ENCODE measurements around the gene MTRF1. TPM values are rescaled to one million over a fixed set of nuclear protein-coding genes. Genes with fewer than 3 reads are reported as not detected.

The MTRF1 gene
- total RNA-seq, 1 donor from 2014 or later: 24.9 TPM

DNA sequence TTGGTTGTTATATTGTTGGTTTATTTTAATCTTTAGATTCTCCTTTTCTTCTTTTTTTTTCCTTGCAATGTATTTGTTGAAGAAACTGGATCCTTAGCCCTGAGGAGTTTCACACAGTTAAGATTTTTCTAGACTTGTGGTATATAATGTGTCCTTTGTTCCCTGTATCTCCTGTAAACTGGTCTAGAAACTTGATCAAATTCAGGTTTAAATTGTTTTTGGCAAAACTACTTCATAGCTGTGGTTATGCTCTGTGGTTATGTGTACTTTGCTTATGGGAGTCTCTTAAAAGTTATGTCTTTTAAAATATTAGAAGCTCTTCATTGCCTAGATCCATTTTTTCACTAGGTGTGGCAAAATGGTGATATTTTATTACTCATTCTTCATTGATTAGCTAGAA, 3.7 kb upstream of the MTRF1 start:
- Histone ChIP-seq H3K4me1 (peaks cover 3% of the 10 kb centered on the region), H3K4me2 (no peak overlapping the region), H3K27ac (no peak overlapping the region), H3F3A (ENCODE audit: low read depth) (no peaks in the 10 kb centered on the region), H4K20me1 (ENCODE audit: low read depth) (no peaks in the 10 kb centered on the region), H3K36me3 (peaks cover 12% of the 10 kb centered on the region), H3K9me3 (ENCODE audit: low read depth) (peaks cover 39% of the 10 kb centered on the region), H2AFZ (replicated peaks) (no peak overlapping the region), H3K79me2 (ENCODE audit: low read depth) (peaks cover 8% of the 10 kb centered on the region), H3K9ac (no peak overlapping the region), H3K27me3 (no peaks in the 10 kb centered on the region), H3K4me3 (no peak overlapping the region)
- Mint-ChIP-seq H3K9me3 (peaks cover 29% of the 10 kb centered on the region), H3K36me3 (no peaks in the 10 kb centered on the region), H3K27me3 (ENCODE audit: insufficient read depth, low read depth) (no peaks in the 10 kb centered on the region), H3K4me1 (peaks cover 7% of the 10 kb centered on the region), H3K4me3 (no peak overlapping the region), H3K27ac (no peak overlapping the region)
- no peak for DNase-seq (ENCODE audit: low spot score)
- TF ChIP-seq EZH2phosphoT487 (IDR thresholded peaks at IDR 0.05) (no peak), EZH2 (IDR thresholded peaks at IDR 0.05) (no peak)
- TF ChIP-seq, protein P1, sequence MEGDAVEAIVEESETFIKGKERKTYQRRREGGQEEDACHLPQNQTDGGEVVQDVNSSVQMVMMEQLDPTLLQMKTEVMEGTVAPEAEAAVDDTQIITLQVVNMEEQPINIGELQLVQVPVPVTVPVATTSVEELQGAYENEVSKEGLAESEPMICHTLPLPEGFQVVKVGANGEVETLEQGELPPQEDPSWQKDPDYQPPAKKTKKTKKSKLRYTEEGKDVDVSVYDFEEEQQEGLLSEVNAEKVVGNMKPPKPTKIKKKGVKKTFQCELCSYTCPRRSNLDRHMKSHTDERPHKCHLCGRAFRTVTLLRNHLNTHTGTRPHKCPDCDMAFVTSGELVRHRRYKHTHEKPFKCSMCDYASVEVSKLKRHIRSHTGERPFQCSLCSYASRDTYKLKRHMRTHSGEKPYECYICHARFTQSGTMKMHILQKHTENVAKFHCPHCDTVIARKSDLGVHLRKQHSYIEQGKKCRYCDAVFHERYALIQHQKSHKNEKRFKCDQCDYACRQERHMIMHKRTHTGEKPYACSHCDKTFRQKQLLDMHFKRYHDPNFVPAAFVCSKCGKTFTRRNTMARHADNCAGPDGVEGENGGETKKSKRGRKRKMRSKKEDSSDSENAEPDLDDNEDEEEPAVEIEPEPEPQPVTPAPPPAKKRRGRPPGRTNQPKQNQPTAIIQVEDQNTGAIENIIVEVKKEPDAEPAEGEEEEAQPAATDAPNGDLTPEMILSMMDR (IDR thresholded peaks at IDR 0.05): no peak

DNA sequence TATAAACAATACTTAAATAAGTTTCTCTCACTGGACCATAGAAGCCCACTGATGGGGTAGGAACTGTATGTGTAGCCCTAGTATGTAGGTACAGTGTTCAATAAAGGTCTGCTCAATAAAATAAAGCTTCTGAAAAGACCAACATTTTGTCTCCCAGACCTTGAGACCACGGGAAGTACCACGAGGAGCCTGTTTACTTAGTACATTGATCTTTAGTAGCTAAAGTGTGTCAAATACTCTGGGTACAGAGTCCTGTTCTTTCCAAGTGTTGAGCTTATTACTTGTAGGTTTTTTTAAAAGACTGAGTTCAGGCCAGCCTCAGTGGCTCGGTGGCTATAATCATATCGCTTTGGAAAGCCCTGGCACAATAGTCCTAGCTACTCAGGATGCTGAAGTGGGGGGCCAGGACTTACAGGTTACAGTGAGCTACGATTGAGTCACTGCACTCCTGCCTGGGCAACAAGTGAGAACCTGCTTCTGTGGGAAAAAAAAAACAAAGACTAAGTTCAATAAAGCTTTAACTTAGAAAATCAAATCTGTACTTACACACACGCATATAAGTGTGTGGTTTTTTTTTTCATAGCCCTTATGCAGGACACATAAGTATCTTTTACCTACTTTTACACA, 3.4 kb downstream of the MTRF1 start:
- no peak overlapping the region for H2AFZ ChIP-seq (replicated peaks)
- no peak overlapping the region for H3K4me3 ChIP-seq
- H4K20me1 ChIP-seq (ENCODE audit: low read depth): no peaks in the 10 kb centered on the region
- TF ChIP-seq, protein P1 (IDR thresholded peaks at IDR 0.05): no peak
- TF ChIP-seq EZH2 (IDR thresholded peaks at IDR 0.05): no peak
- no peak for TF ChIP-seq EZH2phosphoT487 (IDR thresholded peaks at IDR 0.05)
- H3K36me3 Mint-ChIP-seq: peaks cover 18% of the 10 kb centered on the region
- no peaks in the 10 kb centered on the region for H3K27me3 ChIP-seq
- H3K9ac ChIP-seq: no peak overlapping the region
- DNase-seq (ENCODE audit: low spot score): no peak
- no peak overlapping the region for H3K27ac Mint-ChIP-seq
- peaks cover 7% of the 10 kb centered on the region for H3K4me1 Mint-ChIP-seq
- H3K9me3 ChIP-seq (ENCODE audit: low read depth): peaks cover 5% of the 10 kb centered on the region
- H3K36me3 ChIP-seq: peaks cover 7% of the 10 kb centered on the region
- H3K27ac ChIP-seq: no peak overlapping the region
- no peaks in the 10 kb centered on the region for H3K9me3 Mint-ChIP-seq
- H3F3A ChIP-seq (ENCODE audit: low read depth): no peaks in the 10 kb centered on the region
- no peaks in the 10 kb centered on the region for H3K27me3 Mint-ChIP-seq (ENCODE audit: insufficient read depth, low read depth)
- H3K4me2 ChIP-seq: no peak overlapping the region
- H3K79me2 ChIP-seq (ENCODE audit: low read depth): peaks cover 13% of the 10 kb centered on the region
- no peak overlapping the region for H3K4me3 Mint-ChIP-seq
- H3K4me1 ChIP-seq: peaks cover 3% of the 10 kb centered on the region

DNA sequence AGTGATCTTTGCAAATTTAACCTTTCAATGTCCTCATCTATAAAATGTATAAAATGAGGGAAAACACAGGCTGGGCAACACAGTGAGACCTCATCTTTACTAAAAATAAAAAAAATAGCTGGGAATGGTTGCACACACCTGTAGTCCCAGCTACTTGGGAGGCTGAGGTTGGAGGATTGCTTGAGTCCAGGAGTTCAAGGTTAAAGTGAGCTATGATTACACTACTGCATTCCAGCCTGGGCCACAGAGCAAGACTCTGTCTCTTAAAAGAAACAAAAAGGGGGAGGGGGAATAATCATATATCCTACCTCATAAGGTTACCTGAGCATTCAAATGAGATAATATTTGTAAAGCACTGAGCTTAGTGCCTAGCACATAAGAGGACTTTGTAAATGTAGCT, 5.8 kb downstream of the MTRF1 start:
- peaks cover 26% of the 10 kb centered on the region for H3K36me3 Mint-ChIP-seq
- peaks cover 10% of the 10 kb centered on the region for H3K36me3 ChIP-seq
- H3K27me3 Mint-ChIP-seq (ENCODE audit: insufficient read depth, low read depth): no peaks in the 10 kb centered on the region

More for the DNA sequence above, 5.8 kb downstream of the MTRF1 start:
- no peak overlapping the region for H3K27ac ChIP-seq
- H3K9ac ChIP-seq: no peak overlapping the region
- H4K20me1 ChIP-seq (ENCODE audit: low read depth): no peaks in the 10 kb centered on the region
- Mint-ChIP-seq H3K4me3 (no peak overlapping the region), H3K9me3 (no peaks in the 10 kb centered on the region), H3K27ac (no peak overlapping the region), H3K4me1 (peaks cover 3% of the 10 kb centered on the region)
- H2AFZ ChIP-seq (replicated peaks): no peak overlapping the region
- no peak overlapping the region for H3K4me2 ChIP-seq
- TF ChIP-seq, protein P1 (IDR thresholded peaks at IDR 0.05): no peak
- no peak for TF ChIP-seq EZH2phosphoT487 (IDR thresholded peaks at IDR 0.05)
- no peak for TF ChIP-seq EZH2 (IDR thresholded peaks at IDR 0.05)
- H3K4me3 ChIP-seq: no peak overlapping the region
- H3K4me1 ChIP-seq: peaks cover under 1% of the 10 kb centered on the region
- no peaks in the 10 kb centered on the region for H3K27me3 ChIP-seq
- H3F3A ChIP-seq (ENCODE audit: low read depth): no peaks in the 10 kb centered on the region
- H3K9me3 ChIP-seq (ENCODE audit: low read depth): no peaks in the 10 kb centered on the region
- DNase-seq (ENCODE audit: low spot score): no peak
- H3K79me2 ChIP-seq (ENCODE audit: low read depth): peaks cover 7% of the 10 kb centered on the region

Measured in neural progenitor cell (in vitro differentiated cells).